ENCODE measurements around the gene PER3. TPM values are rescaled to one million over a fixed set of nuclear protein-coding genes. Genes with fewer than 3 reads are reported as not detected.

The PER3 gene
- total RNA-seq, 1 experiment from 2014 or later: 5.8 TPM

GRCh38 chr1:7785108-7785507, 1.0 kb downstream of the PER3 start:
- Histone ChIP-seq H3K9ac (ENCODE audit: low read length) (no peak overlapping the region), H3K79me2 (ENCODE audit: insufficient read depth, low read length) (no peaks in the 10 kb centered on the region), H3K27me3 (ENCODE audit: insufficient read depth, low read length) (no peaks in the 10 kb centered on the region), H3K9me3 (ENCODE audit: control insufficient read depth in 1 of 2, insufficient read depth in 1 of 2, low read depth in 1 of 2, low read length in 2 of 2) (no peaks in the 10 kb centered on the region), H3K36me3 (ENCODE audit: control insufficient read depth in 1 of 2, insufficient read depth in 2 of 2, low read length in 2 of 2) (peaks cover 3 to 4% of the 10 kb centered on the region in 2 experiments; a peak in 2 of 4 replicates), H3K9me2 (ENCODE audit: insufficient read depth) (no peaks in the 10 kb centered on the region), H4K20me1 (ENCODE audit: insufficient read depth) (no peaks in the 10 kb centered on the region), H3K4me1 (ENCODE audit: control insufficient read depth in 1 of 2, insufficient read depth in 2 of 2, low read length in 2 of 2) (peaks cover 0 to 13% of the 10 kb centered on the region in 2 experiments; a peak in 3 of 4 replicates), H2AFZ (ENCODE audit: low read depth, low read length, poor library complexity, severe bottlenecking) (no peak overlapping the region), H3K4me2 (ENCODE audit: low read length) (no peak overlapping the region), H3K4me3 (replicated peaks in 1 of 2; ENCODE audit: low read depth in 1 of 2, low read length in 2 of 2) (no peak overlapping the region), H3K27ac (ENCODE audit: low read depth, low read length) (no peak overlapping the region)
- no peak for DNase-seq (ENCODE audit: low read depth, low spot score)
- ChIA-PET CTCF (no interaction called here), POLR2A (no interaction called here), RAD21 (ENCODE audit: low non-redundant PET in 1 of 2, low total read pairs in 2 of 2, uncharacterized antibody in 2 of 2, unreplicated experiment in 2 of 2) (no interaction called here)
- ATAC-seq: no peak
- BruUV-seq (replicated peaks): no TSS peak
- TF ChIP-seq ELF1 (IDR thresholded peaks at IDR 0.05; ENCODE audit: borderline replicate concordance, low read depth) (no peak), REST (IDR thresholded peaks at IDR 0.05; ENCODE audit: low read depth) (no peak), CEBPB (IDR thresholded peaks at IDR 0.05; ENCODE audit: low read depth) (no peak), POLR2AphosphoS5 (IDR thresholded peaks at IDR 0.05; ENCODE audit: low read depth, low read length) (no peak), ZFX (IDR thresholded peaks at IDR 0.05) (no peak), SP1 (IDR thresholded peaks at IDR 0.05; ENCODE audit: low read depth) (no peak), SRF (IDR thresholded peaks at IDR 0.05; ENCODE audit: low read depth) (no peak), POLR2A (IDR thresholded peaks at IDR 0.05; ENCODE audit: borderline replicate concordance, extremely low read depth, insufficient read depth, insufficient read length) (no peak), EGR1 (IDR thresholded peaks at IDR 0.05; ENCODE audit: low read depth) (no peak)
- intact Hi-C loops (cut with micrococcal nuclease): no loop called here

Measured in HCT116 (cell line).